ENCODE data around the gene RS1. TPM values are rescaled to one million over a fixed set of nuclear protein-coding genes. Genes with fewer than 3 reads are reported as not detected.

The RS1 gene
- total RNA-seq, 2 donors from 2014 or later, result not detected

DNA sequence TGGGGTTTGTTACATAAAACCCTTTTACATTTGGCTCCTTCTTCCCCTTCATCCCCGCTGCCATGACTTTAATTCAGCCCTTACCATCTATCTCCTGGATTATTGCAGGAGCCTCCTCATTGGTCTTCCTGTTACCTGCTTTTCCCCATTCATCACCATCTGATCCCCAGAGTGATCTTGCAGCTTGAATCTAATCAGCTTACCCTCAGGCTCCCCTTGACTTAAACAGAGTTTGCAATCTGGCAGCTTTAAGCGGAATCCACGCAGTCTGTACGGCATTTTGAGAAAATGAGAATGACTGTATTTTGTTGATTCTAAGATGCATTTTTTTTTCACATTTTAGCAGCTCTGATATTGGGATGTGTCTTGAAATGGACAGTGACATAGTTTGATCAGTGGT lies 20.6 kb upstream of the RS1 start:
- H3K36me3 ChIP-seq (replicated peaks in 1 of 2; ENCODE audit: insufficient read depth in 1 of 2, low read depth in 2 of 2), result no peaks in the 10 kb centered on the region
- 91 to 98% methylated on average over 4 of the region's 4 CpGs for WGBS, 2 donors
- no peak overlapping the region for H3K4me3 ChIP-seq
- no peaks in the 10 kb centered on the region for H3K4me1 ChIP-seq
- TF ChIP-seq POLR2A (IDR thresholded peaks at IDR 0.05), result no peak
- TF ChIP-seq, protein P1, sequence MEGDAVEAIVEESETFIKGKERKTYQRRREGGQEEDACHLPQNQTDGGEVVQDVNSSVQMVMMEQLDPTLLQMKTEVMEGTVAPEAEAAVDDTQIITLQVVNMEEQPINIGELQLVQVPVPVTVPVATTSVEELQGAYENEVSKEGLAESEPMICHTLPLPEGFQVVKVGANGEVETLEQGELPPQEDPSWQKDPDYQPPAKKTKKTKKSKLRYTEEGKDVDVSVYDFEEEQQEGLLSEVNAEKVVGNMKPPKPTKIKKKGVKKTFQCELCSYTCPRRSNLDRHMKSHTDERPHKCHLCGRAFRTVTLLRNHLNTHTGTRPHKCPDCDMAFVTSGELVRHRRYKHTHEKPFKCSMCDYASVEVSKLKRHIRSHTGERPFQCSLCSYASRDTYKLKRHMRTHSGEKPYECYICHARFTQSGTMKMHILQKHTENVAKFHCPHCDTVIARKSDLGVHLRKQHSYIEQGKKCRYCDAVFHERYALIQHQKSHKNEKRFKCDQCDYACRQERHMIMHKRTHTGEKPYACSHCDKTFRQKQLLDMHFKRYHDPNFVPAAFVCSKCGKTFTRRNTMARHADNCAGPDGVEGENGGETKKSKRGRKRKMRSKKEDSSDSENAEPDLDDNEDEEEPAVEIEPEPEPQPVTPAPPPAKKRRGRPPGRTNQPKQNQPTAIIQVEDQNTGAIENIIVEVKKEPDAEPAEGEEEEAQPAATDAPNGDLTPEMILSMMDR (IDR thresholded peaks at IDR 0.05), result no peak
- no peak for ATAC-seq
- intact Hi-C loops (cut with DNase I), result no loop called here
- no peaks in the 10 kb centered on the region for H3K9me3 ChIP-seq
- no peak for DNase-seq
- no peak overlapping the region for H3K27ac ChIP-seq
- H3K27me3 ChIP-seq, result no peaks in the 10 kb centered on the region

DNA sequence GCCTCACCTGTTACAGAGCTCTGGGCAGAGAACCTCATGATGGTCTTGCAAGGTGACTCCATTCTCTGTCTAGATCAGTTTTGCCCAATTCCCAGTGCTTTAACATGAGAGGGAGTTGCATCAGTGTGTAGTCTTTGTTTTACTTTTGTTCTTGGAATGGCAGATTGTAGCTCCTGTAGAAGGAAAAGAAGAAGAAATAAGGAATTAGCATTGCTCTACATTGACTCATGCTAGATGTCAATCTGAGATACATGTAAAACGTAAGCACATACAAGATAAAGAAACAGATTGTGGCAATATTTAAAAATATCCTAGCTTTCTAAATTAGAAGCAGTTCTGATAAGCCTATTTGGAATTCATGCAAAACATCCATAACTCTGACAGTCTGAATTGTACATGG lies 19.5 kb upstream of the RS1 start:
- intact Hi-C loops (cut with DNase I), result no loop called here
- no peak overlapping the region for H3K27ac ChIP-seq
- DNase-seq (no peak), ATAC-seq (no peak)
- no peaks in the 10 kb centered on the region for H3K27me3 ChIP-seq
- WGBS, 2 donors, result 25 to 50% methylated on average over 1 of the region's 1 CpG
- H3K9me3 ChIP-seq, result no peaks in the 10 kb centered on the region
- no peak overlapping the region for H3K4me3 ChIP-seq
- H3K4me1 ChIP-seq, result no peaks in the 10 kb centered on the region
- TF ChIP-seq, protein P1 (IDR thresholded peaks at IDR 0.05), result no peak
- no peak for TF ChIP-seq POLR2A (IDR thresholded peaks at IDR 0.05)
- H3K36me3 ChIP-seq (replicated peaks in 1 of 2; ENCODE audit: insufficient read depth in 1 of 2, low read depth in 2 of 2), result no peaks in the 10 kb centered on the region

DNA sequence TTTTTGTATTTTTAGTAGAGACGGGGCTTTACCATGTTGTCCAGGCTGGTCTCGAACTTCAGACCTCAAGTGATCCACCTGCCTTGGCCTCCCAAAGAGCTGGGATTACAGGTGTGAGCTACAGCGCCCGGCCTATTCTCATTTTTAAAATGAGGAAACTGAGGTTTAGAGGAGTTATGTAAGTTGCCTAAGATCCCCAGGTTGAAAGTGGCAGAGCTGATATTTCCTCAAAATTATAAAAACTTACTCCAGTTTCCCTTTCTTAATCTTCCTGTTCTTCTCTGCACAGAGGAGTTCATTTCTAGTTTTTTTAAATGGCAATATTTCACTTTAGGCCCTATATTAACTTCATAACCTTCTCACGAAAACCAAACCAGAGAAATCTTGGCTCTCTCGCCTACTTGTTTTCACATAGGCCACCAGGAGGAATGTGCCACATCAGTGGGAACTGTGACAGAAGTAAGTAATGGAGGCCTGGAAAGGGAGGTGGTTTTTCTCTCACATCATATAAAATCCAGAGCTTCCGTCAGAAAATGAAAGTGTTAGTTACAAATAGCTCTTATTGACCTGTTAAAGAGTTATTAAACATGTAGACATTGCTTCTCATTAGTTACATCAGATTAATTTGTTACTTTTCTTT lies 16.1 kb upstream of the RS1 start:
- H3K27ac ChIP-seq, result no peak overlapping the region
- TF ChIP-seq, protein P1 (IDR thresholded peaks at IDR 0.05), result no peak
- no peak for TF ChIP-seq POLR2A (IDR thresholded peaks at IDR 0.05)
- DNase-seq (no peak), ATAC-seq (no peak)
- WGBS, 2 donors, result 83% methylated on average over 5 to 6 of the region's 7 CpGs
- no peaks in the 10 kb centered on the region for H3K4me1 ChIP-seq
- intact Hi-C loops (cut with DNase I), result no loop called here
- no peaks in the 10 kb centered on the region for H3K27me3 ChIP-seq
- H3K36me3 ChIP-seq (replicated peaks in 1 of 2; ENCODE audit: insufficient read depth in 1 of 2, low read depth in 2 of 2), result no peaks in the 10 kb centered on the region
- H3K4me3 ChIP-seq, result no peak overlapping the region
- H3K9me3 ChIP-seq, result no peaks in the 10 kb centered on the region

DNA sequence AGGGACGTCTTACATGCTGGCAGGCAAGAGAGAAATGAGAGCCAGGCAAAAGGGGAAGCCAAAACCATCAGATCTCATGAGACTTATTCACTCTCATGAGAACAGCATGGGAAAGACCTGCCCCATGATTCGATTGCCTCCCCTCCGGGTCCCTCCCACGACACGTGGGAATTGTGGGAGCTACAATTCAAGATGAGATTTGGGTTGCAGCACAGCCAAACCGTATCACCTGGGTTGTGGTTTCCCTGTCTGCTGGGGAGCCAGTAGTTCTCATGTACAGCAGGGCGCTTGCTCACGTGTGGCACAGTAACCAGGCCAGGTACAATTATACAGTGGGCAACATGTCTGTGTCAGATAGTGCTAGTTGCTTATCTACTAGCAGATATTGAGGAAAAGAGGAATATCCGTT lies 11.1 kb upstream of the RS1 start:
- no peaks in the 10 kb centered on the region for H3K4me1 ChIP-seq
- no peak for TF ChIP-seq POLR2A (IDR thresholded peaks at IDR 0.05)
- TF ChIP-seq, protein P1 (IDR thresholded peaks at IDR 0.05), result no peak
- DNase-seq (no peak), ATAC-seq (no peak)
- H3K36me3 ChIP-seq (replicated peaks in 1 of 2; ENCODE audit: insufficient read depth in 1 of 2, low read depth in 2 of 2), result no peaks in the 10 kb centered on the region
- 81 to 88% methylated on average over 7 of the region's 9 CpGs for WGBS, 2 donors
- no peaks in the 10 kb centered on the region for H3K9me3 ChIP-seq
- intact Hi-C loops (cut with DNase I), result no loop called here
- H3K27me3 ChIP-seq, result no peaks in the 10 kb centered on the region
- no peak overlapping the region for H3K4me3 ChIP-seq
- no peak overlapping the region for H3K27ac ChIP-seq

DNA sequence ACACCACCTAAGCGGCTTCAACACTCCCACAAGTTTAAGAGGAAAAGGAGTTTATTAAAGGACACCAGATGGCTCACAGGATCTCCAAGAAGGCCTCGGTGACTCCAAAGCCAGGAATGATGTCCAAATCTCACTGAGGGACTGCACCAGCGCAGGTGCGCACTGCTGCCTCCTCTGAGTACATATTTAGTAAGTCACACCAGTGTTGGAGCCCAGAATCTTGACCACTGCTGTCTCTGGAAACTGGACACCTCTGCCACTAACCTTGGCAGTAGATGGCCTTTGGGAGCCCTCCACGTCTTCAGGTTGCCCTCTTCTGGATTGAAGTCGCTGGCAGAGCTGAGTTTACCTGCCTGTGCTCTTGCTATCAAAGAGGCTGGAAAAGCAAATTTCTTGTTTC lies 10.1 kb upstream of the RS1 start:
- intact Hi-C loops (cut with DNase I), result no loop called here
- ATAC-seq (no peak), DNase-seq (peak in 1 of 4 donors; percentile 13)
- Histone ChIP-seq H3K27me3 (no peaks in the 10 kb centered on the region), H3K4me1 (no peaks in the 10 kb centered on the region), H3K4me3 (no peak overlapping the region), H3K9me3 (no peaks in the 10 kb centered on the region), H3K36me3 (replicated peaks in 1 of 2; ENCODE audit: insufficient read depth in 1 of 2, low read depth in 2 of 2) (no peaks in the 10 kb centered on the region), H3K27ac (no peak overlapping the region)
- WGBS, 2 donors, result 76 to 94% methylated on average over 2 to 6 of the region's 6 CpGs
- TF ChIP-seq POLR2A (IDR thresholded peaks at IDR 0.05), result no peak
- TF ChIP-seq, protein P1 (IDR thresholded peaks at IDR 0.05), result peak in 1 of 7 experiments; percentile 10

Data from body of pancreas (tissue), 4 donors.